Neural cell (in vitro differentiated cells): ENCODE data around the gene RCAN3. TPM values are rescaled to one million over a fixed set of nuclear protein-coding genes. Genes with fewer than 3 reads are reported as not detected.

ENCODE experiments used
- H2AFZ ChIP-seq: fragments of 200-600, 300-800 bp; sonication (generic), shearing (Covaris generic); 2 replicates; pipeline ENCODE4 v1.6.0; 2014; ENCODE audit warnings: low read depth, mild to moderate bottlenecking, antibody characterized with exemption, low read length, moderate library complexity
- H3F3A ChIP-seq: fragments of 200-600 bp; shearing (Covaris generic); 2 replicates; pipeline ENCODE4 v1.6.1; 2016; ENCODE audit warnings: mild to moderate bottlenecking, moderate library complexity, mixed read lengths, antibody characterized with exemption, low read length; ENCODE audit not compliant: insufficient read depth, poor library complexity, severe bottlenecking
- H3K27ac ChIP-seq: fragments of 200-600, 300-800 bp; sonication (generic), shearing (Covaris generic); 2 replicates; pipeline ENCODE4 v1.5.1; 2014; ENCODE audit warnings: mild to moderate bottlenecking, low read length, moderate library complexity
- H3K27me3 ChIP-seq: fragments of 300-800, 200-600 bp; sonication (generic), shearing (Covaris generic); 2 replicates; pipeline ENCODE4 v1.6.0; 2014; ENCODE audit warnings: mild to moderate bottlenecking, low read depth, low read length, moderate library complexity; ENCODE audit not compliant: insufficient read depth
- H3K36me3 ChIP-seq: fragments of 300-800, 200-600 bp; sonication (generic), shearing (Covaris generic); 2 replicates; pipeline ENCODE4 v1.5.1; 2014; ENCODE audit warnings: mild to moderate bottlenecking, antibody characterized with exemption, low read length, moderate library complexity; ENCODE audit not compliant: insufficient read depth
- H3K4me2 ChIP-seq: fragments of 300-800, 200-600 bp; sonication (generic), shearing (Covaris generic); 2 replicates; pipeline ENCODE4 v1.6.0; 2014; ENCODE audit warnings: mild to moderate bottlenecking, low read length
- H3K4me3 ChIP-seq: fragments of 300-800, 200-600 bp; sonication (generic), shearing (Covaris generic); 2 replicates; pipeline ENCODE4 v1.5.1; 2014; ENCODE audit warnings: mild to moderate bottlenecking, low read length, moderate library complexity
- H3K79me2 ChIP-seq: fragments of 200-600 bp; shearing (Covaris generic); replicated peaks from 2 replicates; pipeline ENCODE4 v1.6.0; 2014; ENCODE audit warnings: mild to moderate bottlenecking, low read length, moderate library complexity; ENCODE audit not compliant: insufficient read depth
- H3K9ac ChIP-seq: fragments of 300-800, 200-600 bp; sonication (generic), shearing (Covaris generic); 2 replicates; pipeline ENCODE4 v1.6.1; 2016; ENCODE audit warnings: mild to moderate bottlenecking, low read length, mixed read lengths
- H3K9me2 ChIP-seq: fragments of 200-600 bp; shearing (Covaris generic); 2 replicates; pipeline ENCODE4 v1.6.1; 2016; ENCODE audit warnings: mild to moderate bottlenecking, low read length, mixed read lengths; ENCODE audit not compliant: insufficient read depth
- H3K9me3 ChIP-seq: fragments of 200-600, 300-800 bp; sonication (generic), shearing (Covaris generic); 2 replicates; pipeline ENCODE4 v1.6.1; 2016; ENCODE audit warnings: mild to moderate bottlenecking, mixed run types, low read length, moderate library complexity, mixed read lengths
- H4K20me1 ChIP-seq: fragments of 200-600 bp; shearing (Covaris generic); 2 replicates; pipeline ENCODE4 v1.6.1; 2016; ENCODE audit warnings: mild to moderate bottlenecking, mixed run types; ENCODE audit not compliant: insufficient read depth
- EP300 ChIP-seq: fragments of 450-650 bp; conservative IDR thresholded peaks from 2 replicates; pipeline ENCODE4 v1.6.1; 2014; ENCODE audit warnings: antibody characterized with exemption, mild to moderate bottlenecking, moderate library complexity; ENCODE audit not compliant: poor library complexity, severe bottlenecking
- EZH2 ChIP-seq: fragments of 200-600, 300-800 bp; shearing (Covaris generic), sonication (generic); IDR thresholded peaks from 2 replicates; pipeline ENCODE4 v1.6.1; 2014; ENCODE audit warnings: antibody characterized with exemption, low read length, borderline replicate concordance, mild to moderate bottlenecking; ENCODE audit not compliant: insufficient read depth, poor library complexity, severe bottlenecking
- MXI1 ChIP-seq: fragments of 450-650 bp; conservative IDR thresholded peaks from 2 replicates; pipeline ENCODE4 v1.6.1; 2014; ENCODE audit warnings: antibody characterized with exemption, mild to moderate bottlenecking; ENCODE audit not compliant: poor library complexity, severe bottlenecking
- POLR2AphosphoS5 ChIP-seq: IDR thresholded peaks from 2 replicates; pipeline ENCODE4 v1.6.1; 2012
- RAD21 ChIP-seq: fragments of 450-650 bp; conservative IDR thresholded peaks from 2 replicates; pipeline ENCODE4 v1.6.1; 2014; ENCODE audit warnings: antibody characterized with exemption, mild to moderate bottlenecking, moderate library complexity
- REST ChIP-seq: IDR thresholded peaks from 2 replicates; pipeline ENCODE4 v1.6.1; 2012; ENCODE audit warnings: borderline replicate concordance
- SMC3 ChIP-seq: fragments of 450-650 bp; conservative IDR thresholded peaks from 2 replicates; pipeline ENCODE4 v1.6.1; 2014; ENCODE audit warnings: antibody characterized with exemption, mild to moderate bottlenecking, moderate library complexity; ENCODE audit not compliant: poor library complexity
- TAF1 ChIP-seq: IDR thresholded peaks from 2 replicates; pipeline ENCODE4 v1.6.1; 2012; ENCODE audit warnings: low read depth
- polyA plus RNA-seq: library from polyadenylated mRNA; depleted of rRNA; stranded (reverse); fragments of >200 nt; gene quantifications from 2 replicates; pipeline ENCODE4 v1.2.3, GENCODE V29; 2014
- TF ChIP-seq, protein P1 (sequence below): fragments of 450-650 bp; IDR thresholded peaks from 2 replicates; pipeline ENCODE4 v1.5.1; 2014; ENCODE audit warnings: antibody characterized with exemption, mild to moderate bottlenecking, moderate library complexity; ENCODE audit not compliant: poor library complexity, severe bottlenecking

The RCAN3 gene
- polyA plus RNA-seq, 1 donor from 2014 or later = 31.4 TPM

GRCh38 chr1:24568475-24568874 is 65.8 kb downstream of the RCAN3 start:
- Histone ChIP-seq H3F3A (no peaks in the 10 kb centered on the region), H3K4me2 (no peak overlapping the region), H3K36me3 (no peaks in the 10 kb centered on the region), H3K9me3 (no peaks in the 10 kb centered on the region), H3K9ac (no peak overlapping the region), H3K79me2 (no peaks in the 10 kb centered on the region), H4K20me1 (no peaks in the 10 kb centered on the region), H3K9me2 (no peaks in the 10 kb centered on the region), H3K27me3 (no peaks in the 10 kb centered on the region), H3K4me3 (no peak overlapping the region), H2AFZ (no peak overlapping the region), H3K27ac (no peak overlapping the region)
- no peak for TF ChIP-seq POLR2AphosphoS5
- TF ChIP-seq EZH2 = no peak
- no peak for TF ChIP-seq TAF1
- TF ChIP-seq REST = no peak
- no peak for TF ChIP-seq SMC3
- no peak for TF ChIP-seq EP300
- no peak for TF ChIP-seq MXI1
- no peak for TF ChIP-seq RAD21
- TF ChIP-seq, protein P1, sequence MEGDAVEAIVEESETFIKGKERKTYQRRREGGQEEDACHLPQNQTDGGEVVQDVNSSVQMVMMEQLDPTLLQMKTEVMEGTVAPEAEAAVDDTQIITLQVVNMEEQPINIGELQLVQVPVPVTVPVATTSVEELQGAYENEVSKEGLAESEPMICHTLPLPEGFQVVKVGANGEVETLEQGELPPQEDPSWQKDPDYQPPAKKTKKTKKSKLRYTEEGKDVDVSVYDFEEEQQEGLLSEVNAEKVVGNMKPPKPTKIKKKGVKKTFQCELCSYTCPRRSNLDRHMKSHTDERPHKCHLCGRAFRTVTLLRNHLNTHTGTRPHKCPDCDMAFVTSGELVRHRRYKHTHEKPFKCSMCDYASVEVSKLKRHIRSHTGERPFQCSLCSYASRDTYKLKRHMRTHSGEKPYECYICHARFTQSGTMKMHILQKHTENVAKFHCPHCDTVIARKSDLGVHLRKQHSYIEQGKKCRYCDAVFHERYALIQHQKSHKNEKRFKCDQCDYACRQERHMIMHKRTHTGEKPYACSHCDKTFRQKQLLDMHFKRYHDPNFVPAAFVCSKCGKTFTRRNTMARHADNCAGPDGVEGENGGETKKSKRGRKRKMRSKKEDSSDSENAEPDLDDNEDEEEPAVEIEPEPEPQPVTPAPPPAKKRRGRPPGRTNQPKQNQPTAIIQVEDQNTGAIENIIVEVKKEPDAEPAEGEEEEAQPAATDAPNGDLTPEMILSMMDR = no peak

DNA sequence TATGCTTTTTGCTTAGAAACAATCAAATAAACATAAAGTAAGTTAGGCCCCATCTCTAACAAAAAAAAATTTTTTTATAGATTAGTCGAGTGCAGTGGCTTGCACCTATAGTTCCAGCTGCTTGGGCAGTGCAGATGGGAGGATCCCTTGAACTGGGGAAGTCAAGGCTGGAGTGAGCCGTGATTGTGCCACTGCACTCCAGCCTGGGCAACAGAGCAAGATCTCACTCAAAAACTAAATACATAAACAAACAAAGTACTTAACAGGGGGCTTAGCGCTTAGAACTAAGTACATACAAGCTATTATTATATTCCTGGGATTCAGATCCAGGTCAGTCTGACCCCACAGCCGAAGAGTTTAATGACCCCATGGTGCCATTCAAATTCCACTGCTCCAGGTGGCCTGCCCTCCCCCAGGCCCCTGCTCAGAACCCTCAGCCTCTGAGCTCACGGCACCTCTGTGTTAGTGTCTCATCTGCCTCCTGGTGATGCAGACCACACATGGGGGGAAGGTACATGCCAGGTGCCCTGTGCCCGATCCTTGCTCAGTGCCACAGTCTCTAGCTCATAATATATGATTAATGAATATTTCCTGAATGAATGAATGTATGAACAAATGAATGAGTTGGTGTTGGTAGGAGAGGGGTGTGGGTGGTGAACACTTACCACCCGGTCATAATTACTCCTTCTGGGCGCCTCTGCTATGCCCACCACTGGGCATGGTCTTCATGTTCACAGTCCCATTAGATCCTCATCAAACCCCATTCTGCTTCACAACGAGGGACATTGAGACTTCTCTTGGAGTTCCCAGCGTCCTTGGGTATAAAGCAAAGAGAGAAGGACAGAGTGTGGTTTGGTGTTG is 67.9 kb downstream of the RCAN3 start:
- H3K9ac ChIP-seq = no peak overlapping the region
- no peaks in the 10 kb centered on the region for H4K20me1 ChIP-seq
- H3K27me3 ChIP-seq = no peaks in the 10 kb centered on the region
- H3K9me3 ChIP-seq = no peaks in the 10 kb centered on the region
- no peaks in the 10 kb centered on the region for H3K79me2 ChIP-seq
- H3K27ac ChIP-seq = no peak overlapping the region
- H3K36me3 ChIP-seq = no peaks in the 10 kb centered on the region
- no peak overlapping the region for H2AFZ ChIP-seq
- no peak overlapping the region for H3K4me3 ChIP-seq
- no peak overlapping the region for H3K4me2 ChIP-seq
- no peaks in the 10 kb centered on the region for H3F3A ChIP-seq
- H3K9me2 ChIP-seq = no peaks in the 10 kb centered on the region
- no peak for TF ChIP-seq SMC3
- TF ChIP-seq EZH2 = no peak
- TF ChIP-seq TAF1 = no peak
- TF ChIP-seq REST = no peak
- TF ChIP-seq, protein P1 = no peak
- TF ChIP-seq EP300 = no peak
